PFSK-1 (cell line): ENCODE measurements around the gene CABYR.

ENCODE experiments used
- TAF1 ChIP-seq: IDR thresholded peaks from 2 replicates; pipeline ENCODE4 v1.6.1; 2012; ENCODE audit warnings: low read length, control low read depth, borderline replicate concordance; ENCODE audit not compliant: insufficient read depth
- TF ChIP-seq, protein P1 (sequence below), 2 experiments: IDR thresholded peaks; 2 replicates each; pipeline versions ENCODE4 v1.6.1 to v1.8.0; 2011 to 2012; ENCODE audit warnings: low read depth in 2 of 2, low read length in 2 of 2, control low read depth in 1 of 2, inconsistent platforms in 1 of 2, mild to moderate bottlenecking in 1 of 2, moderate library complexity in 1 of 2; ENCODE audit not compliant: insufficient read depth in 1 of 2

DNA sequence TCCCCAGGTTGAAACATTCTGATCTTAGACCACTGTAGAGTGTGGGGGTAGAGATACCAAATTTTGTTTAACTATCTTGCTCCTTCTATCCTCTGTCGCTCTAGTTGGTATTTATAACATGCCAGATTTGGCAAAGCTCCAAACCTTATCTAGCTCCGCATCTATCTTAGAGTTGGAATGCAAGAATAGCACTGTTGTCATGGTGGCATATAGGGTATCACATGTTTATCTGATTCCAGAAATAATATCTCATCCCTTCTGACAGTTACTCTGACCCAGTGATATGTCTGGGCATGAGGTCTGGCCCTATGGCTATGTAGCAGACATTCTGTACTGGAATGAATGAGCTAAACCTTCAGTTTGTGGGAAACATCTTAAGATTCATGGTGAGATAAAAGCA lies 51.7 kb downstream of the CABYR start:
- TF ChIP-seq, protein P1, sequence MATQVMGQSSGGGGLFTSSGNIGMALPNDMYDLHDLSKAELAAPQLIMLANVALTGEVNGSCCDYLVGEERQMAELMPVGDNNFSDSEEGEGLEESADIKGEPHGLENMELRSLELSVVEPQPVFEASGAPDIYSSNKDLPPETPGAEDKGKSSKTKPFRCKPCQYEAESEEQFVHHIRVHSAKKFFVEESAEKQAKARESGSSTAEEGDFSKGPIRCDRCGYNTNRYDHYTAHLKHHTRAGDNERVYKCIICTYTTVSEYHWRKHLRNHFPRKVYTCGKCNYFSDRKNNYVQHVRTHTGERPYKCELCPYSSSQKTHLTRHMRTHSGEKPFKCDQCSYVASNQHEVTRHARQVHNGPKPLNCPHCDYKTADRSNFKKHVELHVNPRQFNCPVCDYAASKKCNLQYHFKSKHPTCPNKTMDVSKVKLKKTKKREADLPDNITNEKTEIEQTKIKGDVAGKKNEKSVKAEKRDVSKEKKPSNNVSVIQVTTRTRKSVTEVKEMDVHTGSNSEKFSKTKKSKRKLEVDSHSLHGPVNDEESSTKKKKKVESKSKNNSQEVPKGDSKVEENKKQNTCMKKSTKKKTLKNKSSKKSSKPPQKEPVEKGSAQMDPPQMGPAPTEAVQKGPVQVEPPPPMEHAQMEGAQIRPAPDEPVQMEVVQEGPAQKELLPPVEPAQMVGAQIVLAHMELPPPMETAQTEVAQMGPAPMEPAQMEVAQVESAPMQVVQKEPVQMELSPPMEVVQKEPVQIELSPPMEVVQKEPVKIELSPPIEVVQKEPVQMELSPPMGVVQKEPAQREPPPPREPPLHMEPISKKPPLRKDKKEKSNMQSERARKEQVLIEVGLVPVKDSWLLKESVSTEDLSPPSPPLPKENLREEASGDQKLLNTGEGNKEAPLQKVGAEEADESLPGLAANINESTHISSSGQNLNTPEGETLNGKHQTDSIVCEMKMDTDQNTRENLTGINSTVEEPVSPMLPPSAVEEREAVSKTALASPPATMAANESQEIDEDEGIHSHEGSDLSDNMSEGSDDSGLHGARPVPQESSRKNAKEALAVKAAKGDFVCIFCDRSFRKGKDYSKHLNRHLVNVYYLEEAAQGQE (IDR thresholded peaks at IDR 0.05; ENCODE audit: insufficient read depth in 1 of 2, low read depth in 2 of 2, low read length in 2 of 2): no peak
- TF ChIP-seq TAF1: no peak
